ENCODE results near the gene CCDC187.

Gene CCDC187

DNA sequence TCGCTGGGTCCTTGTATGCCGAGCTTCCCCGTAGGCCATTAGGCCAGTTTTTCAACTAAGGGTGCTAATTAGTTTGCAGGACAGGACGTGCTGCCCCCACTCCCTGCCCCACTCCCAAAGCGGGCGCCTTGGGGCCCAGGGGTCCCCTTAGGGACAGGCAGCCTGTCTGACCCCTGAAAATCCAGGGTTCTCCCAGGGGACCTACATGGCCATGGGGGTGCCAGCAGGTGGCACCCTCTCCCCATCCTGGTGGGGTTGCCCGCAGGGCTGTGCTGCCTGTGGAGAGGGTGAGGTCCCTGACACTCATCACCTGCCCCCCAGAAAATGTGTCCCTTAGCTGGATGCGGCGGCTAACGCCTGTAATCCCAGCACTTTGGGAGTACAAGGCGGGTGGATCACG lies 8.5 kb upstream of the CCDC187 start:
- DNase-seq = peak in 26 of 51 donors; percentile 2 to 65 (median 32)

DNA sequence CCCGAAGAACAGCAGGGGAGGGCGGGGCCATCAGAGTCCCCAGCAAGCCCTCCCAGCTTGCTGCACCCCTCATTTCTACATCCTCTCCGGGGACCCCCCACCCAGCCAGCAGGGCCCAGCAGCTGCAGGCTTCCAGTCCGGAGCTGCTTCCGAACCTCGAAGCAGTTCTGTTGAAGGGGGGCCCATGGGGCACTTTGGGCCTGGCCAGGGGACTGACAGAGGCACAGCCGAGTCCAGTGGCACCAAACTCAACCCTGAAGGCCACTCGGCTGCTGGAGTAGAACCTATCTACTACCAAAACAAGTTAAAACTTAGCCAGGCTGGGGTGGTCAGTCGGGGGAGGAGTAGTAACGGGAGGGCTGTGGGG lies 8.1 kb upstream of the CCDC187 start:
- DNase-seq = no peak

DNA sequence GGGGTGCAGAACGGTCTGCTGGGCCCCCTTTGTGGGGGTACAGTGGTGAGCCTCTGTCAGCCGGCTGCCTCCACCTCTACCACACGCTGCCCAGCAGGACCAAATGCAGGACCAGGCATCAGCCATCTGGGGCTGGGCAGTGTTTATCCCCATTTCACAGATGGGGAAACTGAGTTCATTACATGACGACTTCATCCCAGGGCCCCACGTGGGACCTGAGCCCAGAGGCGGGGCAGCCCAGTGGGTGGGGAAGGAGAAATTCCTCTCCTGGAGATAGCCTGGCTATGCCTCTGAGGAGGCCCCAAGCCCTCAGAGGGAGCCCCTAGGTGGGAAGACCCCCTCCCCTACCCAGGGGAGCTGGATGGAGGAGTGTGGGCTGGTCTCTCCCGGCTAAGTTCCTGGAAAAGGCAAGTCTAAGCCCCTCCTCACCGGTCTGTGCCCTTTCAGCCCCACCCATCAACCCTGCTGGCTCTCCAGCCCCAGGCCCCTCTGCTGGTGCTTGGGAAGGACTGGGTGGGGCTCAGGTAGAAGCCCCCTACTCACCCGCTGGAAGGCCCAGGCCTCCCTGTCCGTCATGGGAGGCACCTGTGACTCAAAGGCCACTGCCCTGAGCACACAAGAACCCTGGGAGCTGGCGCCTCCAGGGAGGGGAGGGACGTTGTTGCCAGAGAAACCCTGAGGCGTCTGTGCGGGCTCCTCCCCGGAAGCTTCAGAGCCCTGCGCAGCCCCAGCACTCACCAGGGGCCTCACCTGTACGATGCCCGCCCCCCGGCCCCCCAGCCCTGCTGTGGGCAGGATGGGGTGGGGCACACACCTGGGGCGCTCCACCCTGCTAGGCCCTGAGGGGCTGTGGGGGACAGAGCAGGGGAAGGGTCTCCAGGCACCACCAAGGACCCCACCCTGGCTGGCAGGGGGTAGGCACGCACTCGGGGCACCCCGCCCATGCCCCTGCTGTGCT lies 7.4 kb upstream of the CCDC187 start:
- no peak for DNase-seq

DNA sequence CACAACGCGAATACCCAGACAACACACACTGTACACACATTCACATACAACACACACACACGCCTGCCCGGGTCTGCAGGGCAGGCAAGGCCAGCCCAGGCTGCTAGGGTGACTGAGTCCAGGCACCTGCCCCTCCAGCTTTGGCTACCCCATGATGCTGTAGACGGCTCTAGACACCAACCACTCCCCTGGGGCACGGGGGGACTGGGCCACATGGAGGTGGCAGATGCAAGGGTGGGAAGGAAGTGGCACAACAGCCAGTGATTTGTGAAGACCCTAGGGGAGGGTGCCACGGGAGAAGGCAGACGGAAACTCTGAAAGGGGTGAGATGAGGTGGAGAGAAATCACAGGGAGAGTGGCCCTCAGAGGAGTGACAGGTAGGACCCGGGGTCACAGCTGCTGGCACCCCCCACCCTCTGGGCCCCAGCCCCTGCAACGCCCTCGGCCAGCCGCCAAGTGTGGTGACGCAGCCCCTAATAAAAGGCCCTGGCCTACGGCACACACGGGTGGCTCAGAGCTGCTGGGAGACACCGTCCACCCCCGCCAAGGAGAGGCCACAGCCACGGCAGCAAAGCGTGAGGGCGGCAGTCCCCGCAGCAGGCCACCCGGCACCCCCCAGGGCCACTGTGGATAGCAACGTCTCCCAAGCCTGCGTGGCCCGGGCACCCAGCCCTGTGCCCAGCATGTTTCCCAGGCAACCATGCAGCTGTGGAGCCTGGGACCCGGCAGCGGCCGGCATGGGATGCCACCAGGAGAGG lies 6.6 kb upstream of the CCDC187 start:
- no peak for DNase-seq

DNA sequence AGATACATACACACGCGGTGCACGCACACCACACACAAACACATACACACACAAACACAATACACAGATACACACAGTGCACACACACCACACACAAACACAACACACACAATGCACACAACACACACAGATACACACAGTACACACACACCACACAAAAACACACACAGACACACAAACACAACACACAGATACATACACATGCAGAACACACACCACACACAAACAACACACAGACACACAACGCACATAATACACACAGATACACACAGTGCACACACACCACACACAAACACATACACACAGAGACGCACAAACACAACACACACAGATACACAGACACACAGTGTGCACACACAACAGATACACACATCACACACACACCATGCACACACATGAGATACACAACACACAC lies 5.9 kb upstream of the CCDC187 start:
- no peak for DNase-seq

DNA sequence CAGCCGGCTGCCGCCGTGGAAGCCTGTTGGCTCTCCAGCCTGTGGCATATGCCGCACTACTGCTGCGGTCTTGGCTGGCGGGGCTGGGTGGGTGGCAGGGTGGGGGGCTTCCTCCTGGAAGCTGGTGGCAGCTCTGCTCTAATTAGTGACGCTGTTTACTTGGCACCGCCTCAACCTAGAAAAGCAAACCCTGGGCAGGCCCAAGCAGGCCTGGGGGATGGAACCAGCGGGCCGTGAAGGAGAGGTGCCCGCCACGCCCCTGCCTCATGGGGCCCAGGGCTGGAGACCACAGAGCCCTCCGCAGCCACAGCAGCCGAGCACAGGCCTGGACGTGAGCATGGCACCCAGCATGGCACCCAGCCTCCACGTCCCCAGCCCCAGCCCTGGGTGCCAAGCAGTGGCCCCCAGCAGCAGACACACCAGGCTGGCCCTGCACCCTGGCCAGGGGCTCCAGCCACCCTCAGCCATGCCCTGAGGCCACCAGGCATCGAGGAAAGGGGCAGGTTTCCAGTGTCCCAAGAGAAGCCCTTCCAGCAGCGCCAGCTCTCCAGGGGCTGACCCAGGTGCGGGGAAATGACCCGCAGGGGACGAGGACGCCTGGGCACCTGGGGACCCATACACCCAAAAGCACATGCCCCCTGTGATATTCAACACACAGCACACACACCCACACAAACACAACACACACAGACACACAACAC lies 5.4 kb upstream of the CCDC187 start:
- DNase-seq = no peak

DNA sequence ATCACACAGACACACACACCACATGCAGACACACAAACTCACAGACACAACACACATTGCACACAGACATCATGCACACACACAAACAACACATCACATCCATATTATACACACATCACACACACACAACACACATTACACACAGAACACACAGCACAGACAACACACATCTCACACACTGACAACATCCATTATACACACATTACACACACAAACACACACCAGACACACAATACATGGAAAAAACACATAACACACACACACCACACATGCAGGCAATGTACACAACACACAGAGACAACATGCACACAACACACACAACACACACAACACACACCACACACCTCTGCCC lies 4.8 kb upstream of the CCDC187 start:
- no peak for DNase-seq

DNA sequence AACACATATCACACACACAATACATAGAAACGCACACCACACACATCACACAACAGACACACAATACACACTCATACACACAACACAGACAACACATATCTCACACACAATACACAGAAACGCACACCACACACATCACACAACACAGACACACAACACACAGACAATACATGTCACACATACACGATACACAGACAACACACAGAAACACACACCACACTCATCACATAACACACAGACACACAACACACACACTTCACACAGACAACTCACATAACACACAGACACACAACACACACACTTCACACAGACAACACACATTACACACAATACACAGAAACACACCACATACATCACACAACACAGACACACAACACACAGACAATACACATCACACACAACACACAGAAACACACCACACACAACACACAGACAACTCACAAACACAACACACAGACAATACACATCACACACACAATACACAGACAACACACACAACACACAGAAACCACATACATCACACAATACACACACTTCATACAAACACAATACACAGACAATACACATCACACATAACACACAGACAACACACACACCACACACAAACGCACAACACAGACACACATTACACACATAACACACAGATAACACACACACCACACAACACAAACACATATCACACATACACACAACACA lies 4.3 kb upstream of the CCDC187 start:
- DNase-seq = no peak

DNA sequence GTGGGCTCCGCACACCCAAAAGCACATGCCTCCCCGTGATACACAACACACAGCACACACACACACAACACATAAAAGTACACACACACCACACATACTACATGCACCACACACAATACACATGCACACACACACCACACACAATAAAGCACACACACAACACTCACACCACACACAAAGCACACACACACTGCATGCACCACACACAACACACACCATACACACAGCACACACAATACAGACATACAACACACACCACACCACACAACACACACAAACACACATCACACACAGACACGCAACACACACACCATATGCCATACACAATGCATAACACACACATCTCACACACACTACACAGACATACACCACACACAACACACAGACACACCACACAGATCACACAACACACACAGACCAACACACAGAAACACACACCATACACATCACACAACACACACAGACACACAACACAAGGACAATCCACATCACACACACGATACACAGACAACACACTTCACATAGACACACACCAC lies 3.4 kb upstream of the CCDC187 start:
- DNase-seq = no peak

DNA sequence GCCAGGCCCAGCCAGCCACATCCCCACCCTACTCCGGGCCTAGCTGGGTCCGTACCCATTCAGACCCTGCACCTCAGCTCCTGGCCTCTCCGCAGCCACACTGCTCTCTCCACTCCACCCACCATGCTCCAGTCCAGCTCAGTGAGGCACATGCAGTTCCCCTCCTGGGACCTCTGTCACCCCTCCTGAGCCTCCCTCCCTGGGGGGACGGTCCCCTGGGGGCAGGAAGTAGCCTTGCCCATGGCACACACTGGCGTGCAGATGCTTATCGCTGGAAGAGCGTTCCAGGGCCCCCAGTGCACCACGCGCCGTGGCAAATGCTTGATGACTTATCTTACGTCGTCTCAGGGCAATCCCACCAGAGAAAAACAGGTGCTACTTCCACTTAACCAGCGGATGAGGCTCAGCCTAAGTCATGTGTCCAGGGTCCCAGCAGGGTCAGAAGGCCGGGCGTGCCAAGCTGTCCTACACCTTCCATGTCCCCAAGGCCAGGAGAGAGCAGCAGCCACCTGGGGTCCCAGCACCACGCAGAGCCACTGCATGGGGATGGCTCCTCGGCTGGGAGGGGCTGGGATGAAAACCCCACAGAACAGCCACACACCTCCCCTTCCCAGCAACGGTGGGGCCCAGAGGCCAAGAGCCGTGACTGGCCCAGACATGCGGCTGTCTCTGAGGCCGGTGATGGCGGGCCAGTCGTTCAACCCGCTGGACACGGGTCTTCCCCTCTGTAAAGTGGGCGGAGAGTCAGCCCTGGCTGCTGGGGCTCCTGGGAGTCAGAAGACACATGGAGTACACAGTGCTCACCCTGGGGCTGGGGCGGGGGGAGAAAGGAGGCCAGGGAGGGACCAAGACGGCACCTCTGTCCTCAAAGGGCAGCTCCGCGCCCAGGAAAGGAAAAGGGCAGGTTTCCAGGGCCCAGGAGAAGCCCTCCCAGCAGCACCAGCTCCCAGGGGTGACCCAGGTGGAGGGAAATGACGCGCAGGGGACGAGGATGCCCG lies 2.6 kb upstream of the CCDC187 start:
- DNase-seq = no peak

DNA sequence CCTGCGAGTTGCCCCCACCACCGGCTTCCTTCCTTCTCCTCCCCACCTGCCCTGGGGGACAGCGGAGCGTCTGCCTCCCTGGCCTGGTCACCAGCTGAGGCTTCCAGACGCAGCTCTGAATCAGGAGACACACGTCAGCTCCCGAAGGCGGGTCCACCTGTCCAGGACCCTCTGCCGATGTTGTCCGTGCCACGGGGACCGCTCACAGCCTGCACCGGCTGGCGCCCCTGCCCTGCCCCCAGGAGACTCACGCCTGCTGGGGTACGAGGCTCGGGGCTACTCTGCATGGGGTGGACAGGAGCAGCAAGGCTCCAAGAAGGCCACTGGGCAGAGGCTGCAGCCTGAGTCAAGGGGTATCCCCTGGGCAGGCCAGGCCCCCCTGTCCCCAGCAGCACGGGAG lies 1.9 kb upstream of the CCDC187 start:
- DNase-seq = no peak

DNA sequence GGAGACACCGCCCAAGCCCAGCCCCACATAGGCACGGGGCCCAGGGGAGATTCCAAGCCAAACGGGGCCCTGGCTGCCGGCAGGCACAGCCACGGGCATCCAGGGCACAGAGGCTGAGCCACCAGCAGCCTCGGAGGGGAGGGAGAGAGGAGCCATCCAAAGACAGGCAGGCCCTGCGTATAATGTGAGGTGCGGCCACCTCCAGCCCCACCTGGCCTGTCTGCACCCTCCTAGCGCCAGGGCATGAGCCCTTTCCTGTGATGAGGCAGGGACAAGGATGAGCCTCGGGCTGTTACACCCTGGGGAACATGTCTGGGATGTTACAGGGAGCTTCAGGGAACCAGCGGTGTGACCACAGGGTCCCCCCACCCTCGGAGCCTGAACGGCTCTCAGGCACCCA lies 1.1 kb upstream of the CCDC187 start:
- no peak for DNase-seq

DNA sequence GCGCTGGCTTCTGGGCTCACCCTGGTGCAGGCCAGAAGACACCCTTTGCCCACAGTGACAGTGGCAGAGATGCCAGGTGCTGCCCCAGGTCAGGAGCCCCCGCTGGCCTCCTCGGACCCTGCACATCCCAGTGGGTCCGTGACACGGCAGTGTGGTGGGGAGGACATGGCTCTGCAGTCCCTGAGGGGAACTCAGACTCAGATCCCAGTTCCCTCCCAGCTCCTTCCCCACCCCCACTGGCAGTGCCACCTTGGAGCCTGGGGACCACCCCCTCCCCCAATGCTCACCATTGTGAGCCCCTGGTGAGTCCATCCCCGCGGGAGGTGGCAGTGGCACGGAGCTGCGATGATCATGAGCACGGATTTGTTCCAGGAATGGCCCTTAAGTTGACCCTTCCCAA lies 562 bp upstream of the CCDC187 start:
- DNase-seq = no peak

DNA sequence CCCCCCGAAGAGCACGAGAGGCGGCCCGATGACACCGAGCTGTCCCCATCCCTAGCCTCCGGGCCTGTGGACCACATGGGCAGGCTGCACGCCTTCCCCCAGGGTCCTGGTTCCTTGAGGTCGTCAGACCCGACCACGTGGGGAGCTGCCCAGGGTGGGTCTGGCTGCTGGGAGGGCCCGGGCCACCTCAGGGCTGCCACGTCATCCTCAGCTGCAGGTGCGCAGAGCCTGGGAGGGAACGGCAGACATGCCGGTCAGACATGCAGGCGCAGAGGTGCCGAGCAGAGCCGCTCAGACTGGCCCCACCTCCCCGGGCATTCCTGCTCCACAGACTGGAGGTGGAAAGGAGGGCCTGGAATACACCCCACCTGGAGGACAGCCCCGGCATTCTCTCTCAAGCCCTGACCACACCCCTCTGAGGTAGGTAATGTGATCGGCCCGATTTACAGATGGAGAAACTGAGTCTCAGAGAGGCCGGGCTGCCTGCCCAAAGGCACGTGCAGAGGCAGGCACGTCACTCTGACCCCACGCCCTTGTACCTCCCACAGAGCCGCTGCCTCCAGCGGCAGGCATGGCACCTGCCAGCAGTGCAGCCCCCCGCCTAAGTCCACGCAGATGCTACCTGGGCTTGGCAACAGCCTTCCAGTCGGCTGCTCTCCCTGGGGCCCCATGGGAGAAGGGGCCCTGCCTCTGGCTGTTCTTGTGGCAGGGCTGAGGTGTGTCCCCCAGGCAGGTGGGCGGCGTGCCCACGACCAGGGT lies 649 bp downstream of the CCDC187 start:
- DNase-seq = no peak

DNA sequence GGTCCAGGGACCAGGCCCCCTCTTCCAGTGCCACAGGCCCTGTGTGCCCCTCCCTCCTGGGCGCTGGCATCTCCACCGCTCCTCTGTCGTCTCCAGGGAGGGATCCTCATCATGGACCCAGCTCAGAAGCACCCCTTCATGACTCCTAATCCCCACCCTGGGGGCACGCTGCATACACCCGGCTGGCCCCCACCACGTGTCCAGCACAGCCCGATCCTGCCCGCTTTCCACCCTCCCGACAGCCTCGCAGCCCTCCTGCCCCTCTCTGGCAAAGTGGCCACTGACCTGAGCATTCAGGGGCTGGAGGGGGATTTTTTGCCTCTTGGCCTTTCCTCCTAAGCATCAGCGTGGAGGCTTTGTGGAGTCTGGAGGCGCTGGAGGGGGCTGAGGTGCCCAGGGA lies 1.4 kb downstream of the CCDC187 start:
- no peak for DNase-seq

DNA sequence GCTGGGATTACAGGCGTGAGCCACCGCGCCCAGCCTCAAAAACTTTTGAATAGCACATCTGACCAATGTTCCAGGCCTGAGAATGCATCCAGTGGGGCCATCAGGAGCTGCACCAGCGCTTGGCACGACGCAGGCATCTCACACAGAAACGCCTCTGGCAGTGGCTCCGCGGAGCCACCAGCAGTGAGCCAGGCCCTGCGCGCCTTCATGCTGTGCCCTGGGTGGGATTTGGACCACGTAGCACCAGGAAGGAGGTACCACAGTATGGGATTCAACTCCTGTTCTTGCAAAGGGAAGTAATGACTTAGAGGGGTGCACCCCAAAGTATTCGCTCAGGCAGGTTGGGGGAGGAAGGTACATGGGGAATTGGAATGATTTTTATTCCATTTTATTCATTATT lies 3.0 kb downstream of the CCDC187 start:
- no peak for DNase-seq

DNA sequence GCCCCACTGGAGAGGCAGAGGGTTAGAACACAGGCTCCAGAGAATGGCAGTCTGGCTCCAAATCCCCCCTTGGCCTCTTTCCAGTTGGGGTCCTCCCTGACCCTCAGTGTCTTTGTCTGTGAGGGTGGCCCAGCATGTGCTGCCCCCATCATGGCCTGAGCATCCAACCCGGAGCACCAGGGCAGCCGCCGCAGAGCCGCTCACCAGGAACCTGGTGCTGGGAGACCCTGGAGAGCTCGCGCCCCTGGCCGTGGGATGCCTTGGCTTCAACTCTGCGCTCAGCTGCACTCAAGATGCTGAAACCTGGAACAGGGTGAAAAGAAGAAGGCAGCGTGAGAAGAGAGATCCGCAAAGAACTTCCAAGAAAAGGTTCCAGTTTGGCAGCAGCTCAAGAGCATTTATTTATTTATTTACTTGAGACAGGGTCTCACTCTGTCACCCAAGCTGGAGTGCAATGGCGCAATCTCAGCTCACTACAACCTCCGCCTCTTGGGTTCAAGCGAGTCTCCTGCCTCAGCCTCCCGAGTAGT lies 3.8 kb downstream of the CCDC187 start:
- no peak for DNase-seq

DNA sequence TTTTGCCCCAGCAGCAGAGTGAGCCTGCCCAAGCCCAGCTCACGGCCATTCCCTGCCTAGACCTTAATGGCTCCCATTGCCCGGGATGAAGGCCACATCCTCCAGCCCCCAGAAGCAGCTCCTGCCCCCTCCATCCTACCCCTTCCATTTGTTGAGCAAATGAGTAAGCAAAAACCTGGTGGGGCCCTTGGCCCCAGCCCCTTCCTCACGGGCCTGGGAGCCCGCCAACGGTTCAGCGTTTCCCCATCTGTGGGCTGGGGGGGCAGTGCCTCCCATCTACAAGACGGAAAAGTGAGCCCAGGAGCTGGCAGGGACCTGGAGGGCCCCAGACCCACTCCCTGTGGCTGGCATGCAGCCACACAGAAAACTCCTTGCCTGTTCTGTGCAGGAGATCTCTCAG lies 4.4 kb downstream of the CCDC187 start:
- DNase-seq = no peak

DNA sequence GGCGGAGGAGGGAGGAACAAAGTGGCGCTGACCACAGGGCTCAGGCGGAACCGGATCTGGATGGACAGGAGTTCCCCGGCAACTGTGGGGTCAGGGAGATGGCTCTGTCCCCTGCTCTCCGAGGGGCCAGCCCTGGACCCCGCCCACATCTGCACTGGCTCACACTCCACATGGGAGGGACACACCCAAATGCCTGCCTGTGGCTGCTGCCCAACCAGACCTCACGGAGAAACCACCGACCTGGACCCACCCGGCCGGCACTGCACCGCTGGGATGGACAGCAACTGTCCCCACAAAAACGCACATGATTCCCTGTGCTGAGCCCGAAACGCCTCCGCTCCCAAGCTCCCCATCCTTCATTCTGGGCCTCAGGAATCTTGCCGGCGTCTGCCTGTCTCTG lies 4.8 kb downstream of the CCDC187 start:
- DNase-seq = no peak

Data from hypothalamus (tissue), 51 donors.